Keratinocyte (primary cell): ENCODE measurements around the gene CCR9.

Experiments
- CTCF ChIP-seq, 3 experiments: IDR thresholded peaks in 1 of 3; conservative IDR thresholded peaks in 1 of 3; optimal IDR thresholded peaks in 1 of 3; 2 replicates in 2 of 3; 3 replicates in 1 of 3; pipeline versions ENCODE3 to v1.5.1; 2011; ENCODE audit warnings: low read length in 3 of 3, mild to moderate bottlenecking in 3 of 3, moderate library complexity in 2 of 3, control low read depth in 1 of 3, inconsistent platforms in 1 of 3; ENCODE audit not compliant: insufficient read depth in 2 of 3; ENCODE audit errors: extremely low read depth in 1 of 3
- EZH2 ChIP-seq: IDR thresholded peaks from one replicate; pipeline ENCODE4 v1.6.1; 2012; ENCODE audit warnings: inconsistent platforms, mild to moderate bottlenecking, low read length, moderate library complexity

GRCh38 chr3:45915518-45916231 lies 29.3 kb downstream of the CCR9 start:
- TF ChIP-seq CTCF (optimal IDR thresholded peaks at IDR 0.05 in 1 of 3, IDR thresholded peaks at IDR 0.05 in 1 of 3, conservative IDR thresholded peaks at IDR 0.05 in 1 of 3; ENCODE audit: extremely low read depth in 1 of 3, insufficient read depth in 2 of 3, low read length in 3 of 3) (no peak), EZH2 (no peak)
